WTC11 (cell line): Measurements from ENCODE around the gene ABCF2. TPM values are rescaled to one million over a fixed set of nuclear protein-coding genes. Genes with fewer than 3 reads are reported as not detected.

Source experiments
- ATAC-seq: fragments of 200-7000 bp; cut with Tn5 transposase; 2 replicates; pipeline ENCODE4 v1.10.0; 2021; ENCODE audit warnings: mild to moderate bottlenecking, moderate library complexity
- CTCF ChIA-PET: fragments of 300-600 bp; sonication (Branson Sonifier 250); formaldehyde crosslinking; loops from one replicate; lab custom pipeline; 2021; ENCODE audit warnings: antibody characterized with exemption; lab: Charles Lee
- POLR2A ChIA-PET: fragments of 350-600 bp; sonication (Branson Sonifier 250); formaldehyde crosslinking; loops from one replicate; lab custom pipeline; 2021; ENCODE audit warnings: antibody characterized with exemption; lab: Charles Lee
- DNase-seq: peaks from one replicate; pipeline ENCODE4 v3.0.0; 2021; ENCODE audit warnings: low spot score
- H3K27ac Mint-ChIP-seq: 2 replicates; pipeline ENCODE4 v1.8.0; 2021; ENCODE audit warnings: mixed read lengths
- H3K27me3 Mint-ChIP-seq: 2 replicates; pipeline ENCODE4 v1.8.0; 2021; ENCODE audit warnings: low read depth, mild to moderate bottlenecking, moderate library complexity, mixed read lengths
- H3K36me3 Mint-ChIP-seq: 2 replicates; pipeline ENCODE4 v1.8.0; 2021; ENCODE audit warnings: mixed read lengths
- H3K4me1 Mint-ChIP-seq: 2 replicates; pipeline ENCODE4 v1.8.0; 2022; ENCODE audit warnings: mixed read lengths
- H3K4me3 Mint-ChIP-seq: 2 replicates; pipeline ENCODE4 v1.8.0; 2021; ENCODE audit warnings: mild to moderate bottlenecking, moderate library complexity, mixed read lengths
- H3K9me3 Mint-ChIP-seq: 2 replicates; pipeline ENCODE4 v1.8.0; 2021; ENCODE audit warnings: mixed read lengths
- ELF4 ChIP-seq: sonication (generic); formaldehyde crosslinking; IDR thresholded peaks from 2 replicates; pipeline ENCODE4 v1.8.1; 2022; ENCODE audit warnings: low read depth, mild to moderate bottlenecking, moderate library complexity, missing genetic modification reagents
- ESRRA ChIP-seq: sonication (generic); formaldehyde crosslinking; IDR thresholded peaks from 2 replicates; pipeline ENCODE4 v1.8.1; 2022; ENCODE audit warnings: mild to moderate bottlenecking, missing genetic modification reagents, borderline replicate concordance
- FOXJ3 ChIP-seq: sonication (generic); formaldehyde crosslinking; IDR thresholded peaks from 2 replicates; pipeline ENCODE4 v1.9.0; 2021; ENCODE audit warnings: missing genetic modification reagents, mild to moderate bottlenecking, borderline replicate concordance
- HMGA2 ChIP-seq: fragments of 250-450 bp; sonication (Bioruptor Pico); IDR thresholded peaks from 2 replicates; pipeline ENCODE4 v1.4.0; 2021; ENCODE audit warnings: mild to moderate bottlenecking, moderate library complexity
- IRF2 ChIP-seq: sonication (generic); formaldehyde crosslinking; IDR thresholded peaks from 2 replicates; pipeline ENCODE4 v1.8.0; 2022; ENCODE audit warnings: low read depth, missing genetic modification reagents, borderline replicate concordance
- NFE2L1 ChIP-seq: sonication (generic); formaldehyde crosslinking; IDR thresholded peaks from 2 replicates; pipeline ENCODE4 v1.8.1; 2023; ENCODE audit warnings: missing genetic modification reagents
- PRRX2 ChIP-seq: fragments of 250-450 bp; sonication (Bioruptor Pico); IDR thresholded peaks from 2 replicates; pipeline ENCODE4 v1.8.0; 2021; ENCODE audit warnings: mild to moderate bottlenecking
- SP1 ChIP-seq: sonication (generic); formaldehyde crosslinking; conservative IDR thresholded peaks from 2 replicates; pipeline ENCODE4 v1.8.1; 2022; ENCODE audit warnings: missing genetic modification reagents
- TEAD4 ChIP-seq: sonication (generic); formaldehyde crosslinking; IDR thresholded peaks from 2 replicates; pipeline ENCODE4 v1.8.0; 2022; ENCODE audit warnings: mild to moderate bottlenecking, missing genetic modification reagents
- TP53 ChIP-seq: sonication (generic); formaldehyde crosslinking; IDR thresholded peaks from 2 replicates; pipeline ENCODE4 v1.8.1; 2023; ENCODE audit warnings: mild to moderate bottlenecking, missing genetic modification reagents
- ZNF121 ChIP-seq: sonication (generic); formaldehyde crosslinking; IDR thresholded peaks from 2 replicates; pipeline ENCODE4 v1.8.0; 2023; ENCODE audit warnings: missing genetic modification reagents
- total RNA-seq: library from RNA; stranded (reverse); gene quantifications from 3 replicates; pipeline ENCODE4 v1.2.3, GENCODE V29; 2021
- TF ChIP-seq, protein P1 (sequence below): fragments of 250-450 bp; sonication (Bioruptor Pico); IDR thresholded peaks from 2 replicates; pipeline ENCODE4 v1.9.0; 2021; ENCODE audit warnings: mild to moderate bottlenecking, borderline replicate concordance
- TF ChIP-seq, protein P2 (sequence below): sonication (generic); formaldehyde crosslinking; IDR thresholded peaks from 2 replicates; pipeline ENCODE4 v1.8.1; 2022; ENCODE audit warnings: mild to moderate bottlenecking, moderate library complexity, missing genetic modification reagents
- TF ChIP-seq, protein P3 (sequence below): sonication (generic); formaldehyde crosslinking; IDR thresholded peaks from 2 replicates; pipeline ENCODE4 v1.8.1; 2023; ENCODE audit warnings: mild to moderate bottlenecking, missing genetic modification reagents
- TF ChIP-seq, protein P4 (sequence below): fragments of 250-450 bp; sonication (Bioruptor Pico); IDR thresholded peaks from 2 replicates; pipeline ENCODE4 v1.9.0; 2021; ENCODE audit warnings: moderate library complexity, mild to moderate bottlenecking, inconsistent platforms, borderline replicate concordance
- TF ChIP-seq, protein P5 (sequence below): sonication (generic); formaldehyde crosslinking; IDR thresholded peaks from 2 replicates; pipeline ENCODE4 v1.8.0; 2022; ENCODE audit warnings: mild to moderate bottlenecking, missing genetic modification reagents
- TF ChIP-seq, protein P6 (sequence below): sonication (generic); formaldehyde crosslinking; IDR thresholded peaks from 2 replicates; pipeline ENCODE4 v1.8.0; 2022; ENCODE audit warnings: mild to moderate bottlenecking, missing genetic modification reagents

The ABCF2 gene
- total RNA-seq, 1 experiment from 2014 or later, result 43.7 TPM

DNA sequence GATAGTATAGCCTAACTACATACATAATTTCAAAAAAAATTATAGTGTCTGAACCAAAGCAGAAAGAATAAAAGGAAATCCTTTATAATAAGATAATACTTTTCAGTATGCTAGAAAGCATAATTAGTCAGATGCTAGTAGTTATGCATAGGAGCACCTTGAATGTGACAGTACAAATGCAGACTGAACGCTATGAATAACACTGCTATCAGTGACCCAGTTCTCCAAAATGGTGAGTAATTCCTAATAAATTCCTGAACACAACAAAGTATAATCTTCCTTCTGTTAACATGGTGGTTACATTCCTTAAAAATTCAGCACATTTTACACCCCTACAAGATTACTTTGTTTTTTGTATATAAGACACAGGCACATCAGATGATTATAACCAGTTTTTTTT is 4.1 kb upstream of the ABCF2 start:
- ChIA-PET POLR2A (no interaction called here), CTCF (interaction anchor here (5.8 kb wide), 1 partner anchor 13 kb away, joined by 77 read pairs; no protein-coding TSS in a partner anchor)
- no peaks in the 10 kb centered on the region for H3K27me3 Mint-ChIP-seq
- no peaks in the 10 kb centered on the region for H3K9me3 Mint-ChIP-seq
- H3K4me1 Mint-ChIP-seq, result peaks cover 32% of the 10 kb centered on the region
- no peak overlapping the region for H3K27ac Mint-ChIP-seq
- H3K36me3 Mint-ChIP-seq, result peaks cover 6% of the 10 kb centered on the region; the same call in 1 of the 2 replicates
- DNase-seq, result no peak
- no peak for ATAC-seq
- TF ChIP-seq HMGA2 (CRISPR knock-in tag) (no peak), PRRX2 (CRISPR knock-in tag) (no peak)
- TF ChIP-seq, protein P1, sequence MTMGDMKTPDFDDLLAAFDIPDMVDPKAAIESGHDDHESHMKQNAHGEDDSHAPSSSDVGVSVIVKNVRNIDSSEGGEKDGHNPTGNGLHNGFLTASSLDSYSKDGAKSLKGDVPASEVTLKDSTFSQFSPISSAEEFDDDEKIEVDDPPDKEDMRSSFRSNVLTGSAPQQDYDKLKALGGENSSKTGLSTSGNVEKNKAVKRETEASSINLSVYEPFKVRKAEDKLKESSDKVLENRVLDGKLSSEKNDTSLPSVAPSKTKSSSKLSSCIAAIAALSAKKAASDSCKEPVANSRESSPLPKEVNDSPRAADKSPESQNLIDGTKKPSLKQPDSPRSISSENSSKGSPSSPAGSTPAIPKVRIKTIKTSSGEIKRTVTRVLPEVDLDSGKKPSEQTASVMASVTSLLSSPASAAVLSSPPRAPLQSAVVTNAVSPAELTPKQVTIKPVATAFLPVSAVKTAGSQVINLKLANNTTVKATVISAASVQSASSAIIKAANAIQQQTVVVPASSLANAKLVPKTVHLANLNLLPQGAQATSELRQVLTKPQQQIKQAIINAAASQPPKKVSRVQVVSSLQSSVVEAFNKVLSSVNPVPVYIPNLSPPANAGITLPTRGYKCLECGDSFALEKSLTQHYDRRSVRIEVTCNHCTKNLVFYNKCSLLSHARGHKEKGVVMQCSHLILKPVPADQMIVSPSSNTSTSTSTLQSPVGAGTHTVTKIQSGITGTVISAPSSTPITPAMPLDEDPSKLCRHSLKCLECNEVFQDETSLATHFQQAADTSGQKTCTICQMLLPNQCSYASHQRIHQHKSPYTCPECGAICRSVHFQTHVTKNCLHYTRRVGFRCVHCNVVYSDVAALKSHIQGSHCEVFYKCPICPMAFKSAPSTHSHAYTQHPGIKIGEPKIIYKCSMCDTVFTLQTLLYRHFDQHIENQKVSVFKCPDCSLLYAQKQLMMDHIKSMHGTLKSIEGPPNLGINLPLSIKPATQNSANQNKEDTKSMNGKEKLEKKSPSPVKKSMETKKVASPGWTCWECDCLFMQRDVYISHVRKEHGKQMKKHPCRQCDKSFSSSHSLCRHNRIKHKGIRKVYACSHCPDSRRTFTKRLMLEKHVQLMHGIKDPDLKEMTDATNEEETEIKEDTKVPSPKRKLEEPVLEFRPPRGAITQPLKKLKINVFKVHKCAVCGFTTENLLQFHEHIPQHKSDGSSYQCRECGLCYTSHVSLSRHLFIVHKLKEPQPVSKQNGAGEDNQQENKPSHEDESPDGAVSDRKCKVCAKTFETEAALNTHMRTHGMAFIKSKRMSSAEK, result no peak
- TF ChIP-seq, protein P2, sequence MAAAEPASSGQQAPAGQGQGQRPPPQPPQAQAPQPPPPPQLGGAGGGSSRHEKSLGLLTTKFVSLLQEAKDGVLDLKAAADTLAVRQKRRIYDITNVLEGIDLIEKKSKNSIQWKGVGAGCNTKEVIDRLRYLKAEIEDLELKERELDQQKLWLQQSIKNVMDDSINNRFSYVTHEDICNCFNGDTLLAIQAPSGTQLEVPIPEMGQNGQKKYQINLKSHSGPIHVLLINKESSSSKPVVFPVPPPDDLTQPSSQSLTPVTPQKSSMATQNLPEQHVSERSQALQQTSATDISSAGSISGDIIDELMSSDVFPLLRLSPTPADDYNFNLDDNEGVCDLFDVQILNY (CRISPR knock-in tag), result no peak
- peak overlapping the region; percentile 99 for H3K4me3 Mint-ChIP-seq

DNA sequence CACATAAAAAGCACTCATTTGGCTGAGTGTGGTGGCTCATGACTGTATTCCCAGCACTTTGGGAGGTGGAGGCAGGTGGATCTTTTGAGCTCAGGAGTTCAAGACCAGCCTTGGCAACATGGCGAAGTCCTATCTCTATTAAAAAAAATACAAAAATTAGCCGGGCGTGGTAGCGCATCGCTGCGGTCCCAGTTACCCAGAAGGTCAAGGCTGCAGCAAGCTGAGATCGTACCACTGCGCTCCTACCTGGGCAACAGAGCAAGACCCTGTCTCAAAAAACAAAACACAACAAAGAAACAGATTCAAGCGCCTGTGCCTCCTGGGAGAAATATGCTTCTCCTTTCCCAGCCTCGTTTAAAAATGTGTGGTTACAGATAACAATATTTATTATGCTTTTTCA is 2.2 kb upstream of the ABCF2 start:
- Mint-ChIP-seq H3K36me3 (peaks cover 18% of the 10 kb centered on the region), H3K27me3 (no peaks in the 10 kb centered on the region), H3K4me3 (no peak overlapping the region), H3K27ac (no peak overlapping the region), H3K4me1 (peaks cover 39% of the 10 kb centered on the region), H3K9me3 (no peaks in the 10 kb centered on the region)
- ChIA-PET CTCF (interaction anchor here (1.0 kb wide), 1 partner anchor 15 kb away, joined by 5 read pairs; no protein-coding TSS in a partner anchor), POLR2A (no interaction called here)
- ATAC-seq (no peak), DNase-seq (no peak)
- TF ChIP-seq TEAD4 (CRISPR knock-in tag) (no peak), TP53 (CRISPR knock-in tag) (no peak), ZNF121 (CRISPR knock-in tag) (no peak), FOXJ3 (CRISPR knock-in tag) (no peak), ELF4 (CRISPR knock-in tag) (no peak), IRF2 (CRISPR knock-in tag) (no peak), NFE2L1 (no peak), SP1 (no peak), ESRRA (CRISPR knock-in tag) (no peak)
- TF ChIP-seq, protein P3, sequence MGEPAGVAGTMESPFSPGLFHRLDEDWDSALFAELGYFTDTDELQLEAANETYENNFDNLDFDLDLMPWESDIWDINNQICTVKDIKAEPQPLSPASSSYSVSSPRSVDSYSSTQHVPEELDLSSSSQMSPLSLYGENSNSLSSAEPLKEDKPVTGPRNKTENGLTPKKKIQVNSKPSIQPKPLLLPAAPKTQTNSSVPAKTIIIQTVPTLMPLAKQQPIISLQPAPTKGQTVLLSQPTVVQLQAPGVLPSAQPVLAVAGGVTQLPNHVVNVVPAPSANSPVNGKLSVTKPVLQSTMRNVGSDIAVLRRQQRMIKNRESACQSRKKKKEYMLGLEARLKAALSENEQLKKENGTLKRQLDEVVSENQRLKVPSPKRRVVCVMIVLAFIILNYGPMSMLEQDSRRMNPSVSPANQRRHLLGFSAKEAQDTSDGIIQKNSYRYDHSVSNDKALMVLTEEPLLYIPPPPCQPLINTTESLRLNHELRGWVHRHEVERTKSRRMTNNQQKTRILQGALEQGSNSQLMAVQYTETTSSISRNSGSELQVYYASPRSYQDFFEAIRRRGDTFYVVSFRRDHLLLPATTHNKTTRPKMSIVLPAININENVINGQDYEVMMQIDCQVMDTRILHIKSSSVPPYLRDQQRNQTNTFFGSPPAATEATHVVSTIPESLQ (CRISPR knock-in tag), result no peak
- TF ChIP-seq, protein P4, sequence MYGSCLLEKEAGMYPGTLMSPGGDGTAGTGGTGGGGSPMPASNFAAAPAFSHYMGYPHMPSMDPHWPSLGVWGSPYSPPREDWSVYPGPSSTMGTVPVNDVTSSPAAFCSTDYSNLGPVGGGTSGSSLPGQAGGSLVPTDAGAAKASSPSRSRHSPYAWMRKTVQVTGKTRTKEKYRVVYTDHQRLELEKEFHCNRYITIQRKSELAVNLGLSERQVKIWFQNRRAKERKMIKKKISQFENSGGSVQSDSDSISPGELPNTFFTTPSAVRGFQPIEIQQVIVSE (CRISPR knock-in tag), result no peak
- TF ChIP-seq, protein P5, sequence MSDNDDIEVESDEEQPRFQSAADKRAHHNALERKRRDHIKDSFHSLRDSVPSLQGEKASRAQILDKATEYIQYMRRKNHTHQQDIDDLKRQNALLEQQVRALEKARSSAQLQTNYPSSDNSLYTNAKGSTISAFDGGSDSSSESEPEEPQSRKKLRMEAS, result no peak
- TF ChIP-seq, protein P6, sequence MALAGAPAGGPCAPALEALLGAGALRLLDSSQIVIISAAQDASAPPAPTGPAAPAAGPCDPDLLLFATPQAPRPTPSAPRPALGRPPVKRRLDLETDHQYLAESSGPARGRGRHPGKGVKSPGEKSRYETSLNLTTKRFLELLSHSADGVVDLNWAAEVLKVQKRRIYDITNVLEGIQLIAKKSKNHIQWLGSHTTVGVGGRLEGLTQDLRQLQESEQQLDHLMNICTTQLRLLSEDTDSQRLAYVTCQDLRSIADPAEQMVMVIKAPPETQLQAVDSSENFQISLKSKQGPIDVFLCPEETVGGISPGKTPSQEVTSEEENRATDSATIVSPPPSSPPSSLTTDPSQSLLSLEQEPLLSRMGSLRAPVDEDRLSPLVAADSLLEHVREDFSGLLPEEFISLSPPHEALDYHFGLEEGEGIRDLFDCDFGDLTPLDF (CRISPR knock-in tag), result no peak
